ENCODE measurements around the gene FANCE.

FANCE gene

GRCh38 chr6:35454391-35455110, 2.4 kb downstream of the FANCE start:
- H2BK15ac ChIP-seq (ENCODE audit: low read length) = no peak overlapping the region
- H3K14ac ChIP-seq (ENCODE audit: low read length) = no peak overlapping the region
- peaks cover 3% of the 10 kb centered on the region for H3K79me1 ChIP-seq (ENCODE audit: low read depth, low read length)
- peaks cover 16 to 41% of the 10 kb centered on the region in 2 donors for H3K36me3 ChIP-seq (replicated peaks in 1 of 2; ENCODE audit: control insufficient read depth in 2 of 2, insufficient read depth in 2 of 2, low read length in 2 of 2)
- H3K23ac ChIP-seq (ENCODE audit: low read depth, low read length, poor library complexity) = no peak overlapping the region
- no peaks in the 10 kb centered on the region for H3K9me3 ChIP-seq (replicated peaks in 1 of 2; ENCODE audit: control insufficient read depth in 2 of 2, insufficient read depth in 1 of 2, low read depth in 1 of 2, low read length in 2 of 2)
- H3K4ac ChIP-seq (ENCODE audit: low read length) = no peak overlapping the region
- no peak overlapping the region for H4K91ac ChIP-seq (ENCODE audit: low read depth, low read length, poor library complexity)
- H2AK5ac ChIP-seq (ENCODE audit: low read depth, low read length) = no peak overlapping the region
- H2BK12ac ChIP-seq (ENCODE audit: low read length) = no peak overlapping the region
- no peak overlapping the region for H3K9ac ChIP-seq (ENCODE audit: low read depth, low read length, poor library complexity)
- H2BK120ac ChIP-seq (ENCODE audit: low read depth, low read length) = no peak overlapping the region
- no peak overlapping the region for H3K4me2 ChIP-seq (ENCODE audit: insufficient read depth, low read length, poor library complexity, severe bottlenecking)
- DNase-seq (ENCODE audit: low spot score) = no peak
- no CpG with 5 or more reads among the region's 9 CpGs for WGBS, 2 donors (ENCODE audit: extremely low coverage in 2 of 2, insufficient read length in 2 of 2, insufficient replicate concordance in 1 of 2)
- H3K27me3 ChIP-seq (ENCODE audit: control insufficient read depth in 3 of 3, insufficient read depth in 3 of 3, low read depth in 1 of 3, low read length in 3 of 3) = peaks cover 0 to 11% (median 5%) of the 10 kb centered on the region in 3 experiments
- H3K27ac ChIP-seq (replicated peaks; ENCODE audit: low read length) = peak overlapping the region; percentile 28
- H3K18ac ChIP-seq (ENCODE audit: low read length) = no peak overlapping the region
- peaks cover 13 to 16% of the 10 kb centered on the region in 2 donors for H3K4me1 ChIP-seq (ENCODE audit: control insufficient read depth in 2 of 2, insufficient read depth in 1 of 2, low read depth in 1 of 2, low read length in 2 of 2)
- no peak overlapping the region for H4K8ac ChIP-seq (ENCODE audit: low read depth, low read length)
- H2BK5ac ChIP-seq (ENCODE audit: low read length) = no peak overlapping the region
- H2AFZ ChIP-seq (ENCODE audit: low read length) = no peak overlapping the region
- no peak overlapping the region for H3K4me3 ChIP-seq (ENCODE audit: low read length in 2 of 2)

- peak overlapping the region; percentile 11 for H3K23ac ChIP-seq (ENCODE audit: low read depth, low read length, poor library complexity)
- H2AK5ac ChIP-seq (ENCODE audit: low read depth, low read length) = no peak overlapping the region
- no peak overlapping the region for H2BK12ac ChIP-seq (ENCODE audit: low read length)
- no peak overlapping the region for H4K8ac ChIP-seq (ENCODE audit: low read depth, low read length)
- no peaks in the 10 kb centered on the region for H3K27me3 ChIP-seq (ENCODE audit: control insufficient read depth in 3 of 3, insufficient read depth in 3 of 3, low read depth in 1 of 3, low read length in 3 of 3)
- WGBS, 2 donors (ENCODE audit: extremely low coverage in 2 of 2, insufficient read length in 2 of 2, insufficient replicate concordance in 1 of 2) = no CpG with 5 or more reads among the region's 4 CpGs
- no peak overlapping the region for H2BK15ac ChIP-seq (ENCODE audit: low read length)
- no peak overlapping the region for H3K4ac ChIP-seq (ENCODE audit: low read length)
- no peak for DNase-seq (ENCODE audit: low spot score)
- no peak overlapping the region for H3K27ac ChIP-seq (replicated peaks; ENCODE audit: low read length)
- no peaks in the 10 kb centered on the region for H3K9me3 ChIP-seq (replicated peaks in 1 of 2; ENCODE audit: control insufficient read depth in 2 of 2, insufficient read depth in 1 of 2, low read depth in 1 of 2, low read length in 2 of 2)
- H3K36me3 ChIP-seq (replicated peaks in 1 of 2; ENCODE audit: control insufficient read depth in 2 of 2, insufficient read depth in 2 of 2, low read length in 2 of 2) = peaks cover 26 to 63% of the 10 kb centered on the region in 2 donors
- H2BK120ac ChIP-seq (ENCODE audit: low read depth, low read length) = no peak overlapping the region
- no peak overlapping the region for H3K4me3 ChIP-seq (ENCODE audit: low read length in 2 of 2)
- H2AFZ ChIP-seq (ENCODE audit: low read length) = no peak overlapping the region
- H3K4me2 ChIP-seq (ENCODE audit: insufficient read depth, low read length, poor library complexity, severe bottlenecking) = no peak overlapping the region
- peaks cover 8 to 12% of the 10 kb centered on the region in 2 donors for H3K4me1 ChIP-seq (ENCODE audit: control insufficient read depth in 2 of 2, insufficient read depth in 1 of 2, low read depth in 1 of 2, low read length in 2 of 2)
- no peak overlapping the region for H3K14ac ChIP-seq (ENCODE audit: low read length)
- no peak overlapping the region for H2BK5ac ChIP-seq (ENCODE audit: low read length)
- H3K9ac ChIP-seq (ENCODE audit: low read depth, low read length, poor library complexity) = no peak overlapping the region
- no peak overlapping the region for H3K18ac ChIP-seq (ENCODE audit: low read length)
- no peak overlapping the region for H4K91ac ChIP-seq (ENCODE audit: low read depth, low read length, poor library complexity)
- H3K79me1 ChIP-seq (ENCODE audit: low read depth, low read length) = no peaks in the 10 kb centered on the region
Observed at GRCh38 chr6:35457907-35458306, 5.8 kb downstream of the FANCE start.

- Histone ChIP-seq H2BK15ac (ENCODE audit: low read length) (no peak overlapping the region), H2AK5ac (ENCODE audit: low read depth, low read length) (no peak overlapping the region), H3K27ac (replicated peaks; ENCODE audit: low read length) (no peak overlapping the region), H3K4ac (ENCODE audit: low read length) (no peak overlapping the region), H3K36me3 (replicated peaks in 1 of 2; ENCODE audit: control insufficient read depth in 2 of 2, insufficient read depth in 2 of 2, low read length in 2 of 2) (peaks cover 32 to 75% of the 10 kb centered on the region in 2 donors), H3K79me1 (ENCODE audit: low read depth, low read length) (no peaks in the 10 kb centered on the region), H3K4me1 (ENCODE audit: control insufficient read depth in 2 of 2, insufficient read depth in 1 of 2, low read depth in 1 of 2, low read length in 2 of 2) (no peaks in the 10 kb centered on the region), H3K9ac (ENCODE audit: low read depth, low read length, poor library complexity) (no peak overlapping the region), H3K4me2 (ENCODE audit: insufficient read depth, low read length, poor library complexity, severe bottlenecking) (no peak overlapping the region), H3K14ac (ENCODE audit: low read length) (no peak overlapping the region), H2AFZ (ENCODE audit: low read length) (no peak overlapping the region), H4K91ac (ENCODE audit: low read depth, low read length, poor library complexity) (no peak overlapping the region), H2BK120ac (ENCODE audit: low read depth, low read length) (no peak overlapping the region), H3K23ac (ENCODE audit: low read depth, low read length, poor library complexity) (no peak overlapping the region), H3K9me3 (replicated peaks in 1 of 2; ENCODE audit: control insufficient read depth in 2 of 2, insufficient read depth in 1 of 2, low read depth in 1 of 2, low read length in 2 of 2) (no peaks in the 10 kb centered on the region), H2BK12ac (ENCODE audit: low read length) (no peak overlapping the region), H4K8ac (ENCODE audit: low read depth, low read length) (no peak overlapping the region), H3K18ac (ENCODE audit: low read length) (no peak overlapping the region), H2BK5ac (ENCODE audit: low read length) (no peak overlapping the region), H3K27me3 (ENCODE audit: control insufficient read depth in 3 of 3, insufficient read depth in 3 of 3, low read depth in 1 of 3, low read length in 3 of 3) (no peaks in the 10 kb centered on the region), H3K4me3 (ENCODE audit: low read length in 2 of 2) (no peak overlapping the region)
- DNase-seq (ENCODE audit: low spot score) = no peak
- no CpG with 5 or more reads among the region's 3 CpGs for WGBS, 2 donors (ENCODE audit: extremely low coverage in 2 of 2, insufficient read length in 2 of 2, insufficient replicate concordance in 1 of 2)
Observed at GRCh38 chr6:35461270-35461669, 9.1 kb downstream of the FANCE start.

- no peak overlapping the region for H4K91ac ChIP-seq (ENCODE audit: low read depth, low read length, poor library complexity)
- no peak overlapping the region for H3K27ac ChIP-seq (replicated peaks; ENCODE audit: low read length)
- H3K4me1 ChIP-seq (ENCODE audit: control insufficient read depth in 2 of 2, insufficient read depth in 1 of 2, low read depth in 1 of 2, low read length in 2 of 2) = peaks cover 0 to 3% of the 10 kb centered on the region in 2 donors
- peaks cover 29 to 71% of the 10 kb centered on the region in 2 donors for H3K36me3 ChIP-seq (replicated peaks in 1 of 2; ENCODE audit: control insufficient read depth in 2 of 2, insufficient read depth in 2 of 2, low read length in 2 of 2)
- H3K4me3 ChIP-seq (ENCODE audit: low read length in 2 of 2) = no peak overlapping the region
- no peak overlapping the region for H2BK12ac ChIP-seq (ENCODE audit: low read length)
- no peak overlapping the region for H2BK120ac ChIP-seq (ENCODE audit: low read depth, low read length)
- H4K8ac ChIP-seq (ENCODE audit: low read depth, low read length) = no peak overlapping the region
- DNase-seq (ENCODE audit: low spot score) = no peak
- H3K23ac ChIP-seq (ENCODE audit: low read depth, low read length, poor library complexity) = no peak overlapping the region
- H3K9me3 ChIP-seq (replicated peaks in 1 of 2; ENCODE audit: control insufficient read depth in 2 of 2, insufficient read depth in 1 of 2, low read depth in 1 of 2, low read length in 2 of 2) = no peaks in the 10 kb centered on the region
- no peak overlapping the region for H3K4me2 ChIP-seq (ENCODE audit: insufficient read depth, low read length, poor library complexity, severe bottlenecking)
- H3K18ac ChIP-seq (ENCODE audit: low read length) = no peak overlapping the region
- H3K27me3 ChIP-seq (ENCODE audit: control insufficient read depth in 3 of 3, insufficient read depth in 3 of 3, low read depth in 1 of 3, low read length in 3 of 3) = no peaks in the 10 kb centered on the region
- H3K79me1 ChIP-seq (ENCODE audit: low read depth, low read length) = no peaks in the 10 kb centered on the region
- H3K4ac ChIP-seq (ENCODE audit: low read length) = no peak overlapping the region
- no peak overlapping the region for H2BK5ac ChIP-seq (ENCODE audit: low read length)
- WGBS, 2 donors (ENCODE audit: extremely low coverage in 2 of 2, insufficient read length in 2 of 2, insufficient replicate concordance in 1 of 2) = no CpG with 5 or more reads among the region's 4 CpGs
- no peak overlapping the region for H2AFZ ChIP-seq (ENCODE audit: low read length)
- H2BK15ac ChIP-seq (ENCODE audit: low read length) = no peak overlapping the region
- no peak overlapping the region for H3K9ac ChIP-seq (ENCODE audit: low read depth, low read length, poor library complexity)
- no peak overlapping the region for H2AK5ac ChIP-seq (ENCODE audit: low read depth, low read length)
- no peak overlapping the region for H3K14ac ChIP-seq (ENCODE audit: low read length)
Observed at GRCh38 chr6:35463292-35463691, 11.2 kb downstream of the FANCE start.
